GM23338 (cell line): Measurements from ENCODE around the gene LHB. TPM values are rescaled to one million over a fixed set of nuclear protein-coding genes. Genes with fewer than 3 reads are reported as not detected.

Experiments used
- ATAC-seq: fragments of 200-7000 bp; cut with Tn5 transposase; 3 replicates; pipeline ENCODE4 v1.9.1; 2020
- DNase-seq: peaks from one replicate; pipeline ENCODE4 v3.0.0-alpha.2; 2015; ENCODE audit warnings: low spot score
- H2AFZ ChIP-seq: fragments of 200-600 bp; sonication (generic); 2 replicates; pipeline ENCODE4 v1.8.0; 2016; ENCODE audit warnings: antibody characterized with exemption, mild to moderate bottlenecking, moderate library complexity
- H3F3A ChIP-seq: fragments of 200-600 bp; sonication (generic); replicated peaks from 2 replicates; pipeline ENCODE4 v1.8.0; 2017; ENCODE audit warnings: antibody characterized with exemption, mixed run types, low read depth
- H3K27ac ChIP-seq: fragments of 200-600 bp; sonication (generic); 2 replicates; pipeline ENCODE4 v1.6.1; 2016; ENCODE audit warnings: low read depth
- H3K27me3 ChIP-seq: fragments of 200-600 bp; sonication (generic); 2 replicates; pipeline ENCODE4 v1.8.0; 2016; ENCODE audit warnings: mild to moderate bottlenecking, mixed run types, moderate library complexity; ENCODE audit not compliant: insufficient read depth
- H3K36me3 ChIP-seq: fragments of 200-600 bp; sonication (generic); 2 replicates; pipeline ENCODE4 v1.8.0; 2016; ENCODE audit warnings: mild to moderate bottlenecking; ENCODE audit not compliant: insufficient read depth
- H3K4me1 ChIP-seq: fragments of 200-600 bp; sonication (generic); 2 replicates; pipeline ENCODE4 v1.8.0; 2016; ENCODE audit warnings: mild to moderate bottlenecking, moderate library complexity; ENCODE audit not compliant: insufficient read depth
- H3K4me2 ChIP-seq: fragments of 200-600 bp; sonication (generic); 2 replicates; pipeline ENCODE4 v1.7.1; 2017; ENCODE audit warnings: mixed run types
- H3K4me3 ChIP-seq: fragments of 200-600 bp; sonication (generic); 2 replicates; pipeline ENCODE4 v1.6.1; 2016; ENCODE audit warnings: mixed run types
- H3K79me2 ChIP-seq: fragments of 200-600 bp; sonication (generic); replicated peaks from 2 replicates; pipeline ENCODE4 v1.8.0; 2017; ENCODE audit warnings: mild to moderate bottlenecking; ENCODE audit not compliant: insufficient read depth
- H3K9me2 ChIP-seq: fragments of 200-600 bp; sonication (generic); 2 replicates; pipeline ENCODE4 v1.8.0; 2017; ENCODE audit not compliant: insufficient read depth
- H4K20me1 ChIP-seq: fragments of 200-600 bp; sonication (generic); replicated peaks from 2 replicates; pipeline ENCODE4 v1.8.0; 2017; ENCODE audit warnings: mild to moderate bottlenecking; ENCODE audit not compliant: insufficient read depth
- H3K27ac Mint-ChIP-seq: 2 replicates; pipeline ENCODE4 v1.8.0; 2020; ENCODE audit warnings: inconsistent platforms, mild to moderate bottlenecking, moderate library complexity, mixed read lengths
- H3K27me3 Mint-ChIP-seq: 3 replicates; pipeline ENCODE4 v1.8.0; 2022; ENCODE audit warnings: low read depth, mild to moderate bottlenecking, moderate library complexity, mixed read lengths, inconsistent platforms; ENCODE audit not compliant: insufficient read depth, poor library complexity
- H3K36me3 Mint-ChIP-seq: 3 replicates; pipeline ENCODE4 v1.8.0; 2021; ENCODE audit warnings: low read depth, mild to moderate bottlenecking, inconsistent platforms, moderate library complexity, mixed read lengths
- H3K4me1 Mint-ChIP-seq: 3 replicates; pipeline ENCODE4 v1.8.0; 2020; ENCODE audit warnings: mild to moderate bottlenecking, inconsistent platforms, mixed read lengths
- H3K4me3 Mint-ChIP-seq: 3 replicates; pipeline ENCODE4 v1.8.0; 2021; ENCODE audit warnings: moderate library complexity, mild to moderate bottlenecking, inconsistent platforms, mixed read lengths
- H3K9me3 Mint-ChIP-seq: 3 replicates; pipeline ENCODE4 v1.8.0; 2020; ENCODE audit warnings: moderate library complexity, mild to moderate bottlenecking, inconsistent platforms, mixed read lengths
- CREB1 ChIP-seq: fragments of 250-450 bp; sonication (Bioruptor Pico); IDR thresholded peaks from 2 replicates; pipeline ENCODE4 v1.5.0; 2020; ENCODE audit warnings: low read depth, mild to moderate bottlenecking, moderate library complexity
- EZH2phosphoT487 ChIP-seq: fragments of 200-600 bp; sonication (generic); IDR thresholded peaks from one replicate; pipeline ENCODE4 v1.8.1; 2018; ENCODE audit warnings: antibody characterized with exemption; ENCODE audit not compliant: unreplicated experiment
- JUNB ChIP-seq: IDR thresholded peaks from one replicate; pipeline ENCODE4 v1.6.1; 2016; ENCODE audit warnings: antibody characterized with exemption; ENCODE audit not compliant: unreplicated experiment
- NANOG ChIP-seq: IDR thresholded peaks from 2 replicates; pipeline ENCODE4 v1.6.1; 2016; ENCODE audit warnings: antibody characterized with exemption, borderline replicate concordance
- POLR2AphosphoS5 ChIP-seq: IDR thresholded peaks from 2 replicates; pipeline ENCODE4 v1.6.1; 2016; ENCODE audit warnings: antibody characterized with exemption, low read depth
- STAT1 ChIP-seq: IDR thresholded peaks from one replicate; pipeline ENCODE4 v1.6.1; 2016; ENCODE audit warnings: antibody characterized with exemption; ENCODE audit not compliant: unreplicated experiment
- ZNF114 ChIP-seq: fragments of 250-450 bp; sonication (Bioruptor Pico); IDR thresholded peaks from 2 replicates; pipeline ENCODE4 v1.5.0; 2020; ENCODE audit warnings: mild to moderate bottlenecking, moderate library complexity
- ZNF331 ChIP-seq: fragments of 250-450 bp; sonication (Bioruptor Pico); IDR thresholded peaks from 2 replicates; pipeline ENCODE4 v1.5.0; 2020; ENCODE audit warnings: low read depth, mild to moderate bottlenecking, moderate library complexity
- polyA plus RNA-seq: library from polyadenylated mRNA; unstranded; fragments of >200 nt; fragmentation: Nextera tagmentation; extraction: Ambion mirVana; gene quantifications from 2 replicates; pipeline ENCODE4 v1.2.1, GENCODE V29; 2016
- total RNA-seq: library from RNA; depleted of rRNA; stranded (reverse); fragments of >200 nt; shearing (Covaris generic); gene quantifications from 2 replicates; pipeline ENCODE4 v1.2.3, GENCODE V29; 2014
- TF ChIP-seq, protein P1 (sequence below): IDR thresholded peaks from one replicate; pipeline ENCODE4 v1.6.1; 2018; ENCODE audit warnings: antibody characterized with exemption; ENCODE audit not compliant: unreplicated experiment
- TF ChIP-seq, protein P2 (sequence below), 2 experiments: fragments of 200-600 bp in 1 of 2; sonication (generic) in 1 of 2; conservative IDR thresholded peaks; 2 replicates each; pipeline versions ENCODE4 v1.5.1 to v1.6.1; 2016 to 2017; ENCODE audit warnings: antibody characterized with exemption in 2 of 2, low read depth in 2 of 2, mild to moderate bottlenecking in 2 of 2, moderate library complexity in 1 of 2

The LHB gene
- total and polyA plus RNA-seq, 2 experiments from 2014 or later = 0.76 TPM; not detected in 1

DNA sequence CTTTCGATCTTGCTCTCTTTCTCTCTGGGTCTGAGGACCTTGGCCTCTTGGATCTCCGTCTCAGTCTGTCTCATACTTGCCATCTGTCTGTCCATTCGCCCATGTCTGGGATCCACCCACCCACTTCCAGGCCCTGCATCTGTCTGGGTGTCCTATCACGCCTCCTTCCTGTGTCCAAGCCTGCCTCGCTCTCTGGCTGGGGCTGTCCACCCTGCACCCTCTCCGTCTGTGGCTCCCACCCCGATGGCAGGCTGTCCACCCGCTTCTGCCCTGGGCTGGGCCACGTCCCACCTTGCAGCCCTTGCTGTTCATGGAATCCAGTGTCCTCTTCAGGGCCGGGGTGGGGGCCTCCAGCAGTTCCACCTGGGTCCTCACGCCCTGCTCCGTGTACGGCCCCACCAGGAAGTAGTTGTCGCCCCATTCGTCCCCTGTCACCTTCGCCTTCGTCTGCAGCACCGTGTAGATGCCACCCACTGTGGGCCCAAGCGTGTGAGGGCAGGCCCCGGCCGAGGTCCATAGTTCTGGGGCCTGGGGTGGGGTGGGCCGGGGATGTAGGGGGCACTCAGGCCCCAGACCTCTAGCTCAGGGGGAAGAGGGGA lies 25.8 kb downstream of the LHB start (continued):
- TF ChIP-seq, protein P1, sequence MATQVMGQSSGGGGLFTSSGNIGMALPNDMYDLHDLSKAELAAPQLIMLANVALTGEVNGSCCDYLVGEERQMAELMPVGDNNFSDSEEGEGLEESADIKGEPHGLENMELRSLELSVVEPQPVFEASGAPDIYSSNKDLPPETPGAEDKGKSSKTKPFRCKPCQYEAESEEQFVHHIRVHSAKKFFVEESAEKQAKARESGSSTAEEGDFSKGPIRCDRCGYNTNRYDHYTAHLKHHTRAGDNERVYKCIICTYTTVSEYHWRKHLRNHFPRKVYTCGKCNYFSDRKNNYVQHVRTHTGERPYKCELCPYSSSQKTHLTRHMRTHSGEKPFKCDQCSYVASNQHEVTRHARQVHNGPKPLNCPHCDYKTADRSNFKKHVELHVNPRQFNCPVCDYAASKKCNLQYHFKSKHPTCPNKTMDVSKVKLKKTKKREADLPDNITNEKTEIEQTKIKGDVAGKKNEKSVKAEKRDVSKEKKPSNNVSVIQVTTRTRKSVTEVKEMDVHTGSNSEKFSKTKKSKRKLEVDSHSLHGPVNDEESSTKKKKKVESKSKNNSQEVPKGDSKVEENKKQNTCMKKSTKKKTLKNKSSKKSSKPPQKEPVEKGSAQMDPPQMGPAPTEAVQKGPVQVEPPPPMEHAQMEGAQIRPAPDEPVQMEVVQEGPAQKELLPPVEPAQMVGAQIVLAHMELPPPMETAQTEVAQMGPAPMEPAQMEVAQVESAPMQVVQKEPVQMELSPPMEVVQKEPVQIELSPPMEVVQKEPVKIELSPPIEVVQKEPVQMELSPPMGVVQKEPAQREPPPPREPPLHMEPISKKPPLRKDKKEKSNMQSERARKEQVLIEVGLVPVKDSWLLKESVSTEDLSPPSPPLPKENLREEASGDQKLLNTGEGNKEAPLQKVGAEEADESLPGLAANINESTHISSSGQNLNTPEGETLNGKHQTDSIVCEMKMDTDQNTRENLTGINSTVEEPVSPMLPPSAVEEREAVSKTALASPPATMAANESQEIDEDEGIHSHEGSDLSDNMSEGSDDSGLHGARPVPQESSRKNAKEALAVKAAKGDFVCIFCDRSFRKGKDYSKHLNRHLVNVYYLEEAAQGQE = no peak
- TF ChIP-seq EZH2phosphoT487 = no peak

DNA sequence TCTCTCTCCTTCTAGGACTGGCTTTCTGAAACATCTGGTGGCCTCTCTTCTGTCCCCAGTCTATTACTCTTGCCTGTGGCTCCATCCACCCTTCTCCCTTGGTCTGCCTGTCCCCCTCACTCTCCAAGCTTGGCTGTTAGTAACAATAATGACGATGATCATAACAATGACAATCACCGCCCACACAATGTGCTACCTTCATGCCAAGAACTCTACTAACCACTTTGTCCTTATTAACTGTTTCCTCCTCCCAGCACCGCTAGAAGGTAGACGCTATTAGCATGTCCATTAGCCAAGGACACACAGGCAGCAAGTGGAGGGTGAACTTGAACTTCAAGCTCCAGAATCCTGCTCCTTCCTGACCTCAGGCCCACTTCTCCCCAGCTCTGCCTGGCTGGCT lies 26.5 kb downstream of the LHB start:
- H3K27me3 ChIP-seq = no peaks in the 10 kb centered on the region
- Mint-ChIP-seq H3K9me3 (no peaks in the 10 kb centered on the region), H3K27me3 (peaks cover 14% of the 10 kb centered on the region), H3K4me3 (no peak overlapping the region; the same call in 2 of the 3 replicates), H3K4me1 (peaks cover 24% of the 10 kb centered on the region), H3K27ac (no peak overlapping the region), H3K36me3 (peaks cover 42% of the 10 kb centered on the region)
- H3K4me1 ChIP-seq = peaks cover 13% of the 10 kb centered on the region; the same call in 1 of the 2 replicates
- no peak overlapping the region for H2AFZ ChIP-seq
- no peaks in the 10 kb centered on the region for H3K9me2 ChIP-seq
- 0 out of 2 replicates have a peak, but pooled peaks cover 3% of the 10 kb centered on the region for H3F3A ChIP-seq
- ATAC-seq (no peak), DNase-seq (no peak)
- H3K27ac ChIP-seq = no peak overlapping the region
- H3K36me3 ChIP-seq = peaks cover 6% of the 10 kb centered on the region
- H4K20me1 ChIP-seq = peaks cover 6% of the 10 kb centered on the region
- H3K4me3 ChIP-seq = no peak overlapping the region
- H3K4me2 ChIP-seq = no peak overlapping the region
- H3K79me2 ChIP-seq = peaks cover 31% of the 10 kb centered on the region
- no peak for TF ChIP-seq CREB1
- no peak for TF ChIP-seq EZH2phosphoT487
- no peak for TF ChIP-seq POLR2AphosphoS5
- TF ChIP-seq NANOG = no peak
- TF ChIP-seq, protein P1 = no peak
- TF ChIP-seq ZNF331 (CRISPR knock-in tag) = no peak
- no peak for TF ChIP-seq JUNB
- TF ChIP-seq, protein P2, sequence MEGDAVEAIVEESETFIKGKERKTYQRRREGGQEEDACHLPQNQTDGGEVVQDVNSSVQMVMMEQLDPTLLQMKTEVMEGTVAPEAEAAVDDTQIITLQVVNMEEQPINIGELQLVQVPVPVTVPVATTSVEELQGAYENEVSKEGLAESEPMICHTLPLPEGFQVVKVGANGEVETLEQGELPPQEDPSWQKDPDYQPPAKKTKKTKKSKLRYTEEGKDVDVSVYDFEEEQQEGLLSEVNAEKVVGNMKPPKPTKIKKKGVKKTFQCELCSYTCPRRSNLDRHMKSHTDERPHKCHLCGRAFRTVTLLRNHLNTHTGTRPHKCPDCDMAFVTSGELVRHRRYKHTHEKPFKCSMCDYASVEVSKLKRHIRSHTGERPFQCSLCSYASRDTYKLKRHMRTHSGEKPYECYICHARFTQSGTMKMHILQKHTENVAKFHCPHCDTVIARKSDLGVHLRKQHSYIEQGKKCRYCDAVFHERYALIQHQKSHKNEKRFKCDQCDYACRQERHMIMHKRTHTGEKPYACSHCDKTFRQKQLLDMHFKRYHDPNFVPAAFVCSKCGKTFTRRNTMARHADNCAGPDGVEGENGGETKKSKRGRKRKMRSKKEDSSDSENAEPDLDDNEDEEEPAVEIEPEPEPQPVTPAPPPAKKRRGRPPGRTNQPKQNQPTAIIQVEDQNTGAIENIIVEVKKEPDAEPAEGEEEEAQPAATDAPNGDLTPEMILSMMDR (conservative IDR thresholded peaks at IDR 0.05; ENCODE audit: low read depth in 2 of 2) = no peak
- no peak for TF ChIP-seq ZNF114 (CRISPR knock-in tag)
- no peak for TF ChIP-seq STAT1
